HG02885 (cell line): ENCODE data around the gene KCNJ4.

Experiments used
- ATAC-seq: cut with Tn5 transposase; IDR thresholded peaks from one replicate; pipeline ENCODE4 v1.9.1; 2021; ENCODE audit warnings: mild to moderate bottlenecking; ENCODE audit not compliant: unreplicated experiment, poor library complexity

The KCNJ4 gene

DNA sequence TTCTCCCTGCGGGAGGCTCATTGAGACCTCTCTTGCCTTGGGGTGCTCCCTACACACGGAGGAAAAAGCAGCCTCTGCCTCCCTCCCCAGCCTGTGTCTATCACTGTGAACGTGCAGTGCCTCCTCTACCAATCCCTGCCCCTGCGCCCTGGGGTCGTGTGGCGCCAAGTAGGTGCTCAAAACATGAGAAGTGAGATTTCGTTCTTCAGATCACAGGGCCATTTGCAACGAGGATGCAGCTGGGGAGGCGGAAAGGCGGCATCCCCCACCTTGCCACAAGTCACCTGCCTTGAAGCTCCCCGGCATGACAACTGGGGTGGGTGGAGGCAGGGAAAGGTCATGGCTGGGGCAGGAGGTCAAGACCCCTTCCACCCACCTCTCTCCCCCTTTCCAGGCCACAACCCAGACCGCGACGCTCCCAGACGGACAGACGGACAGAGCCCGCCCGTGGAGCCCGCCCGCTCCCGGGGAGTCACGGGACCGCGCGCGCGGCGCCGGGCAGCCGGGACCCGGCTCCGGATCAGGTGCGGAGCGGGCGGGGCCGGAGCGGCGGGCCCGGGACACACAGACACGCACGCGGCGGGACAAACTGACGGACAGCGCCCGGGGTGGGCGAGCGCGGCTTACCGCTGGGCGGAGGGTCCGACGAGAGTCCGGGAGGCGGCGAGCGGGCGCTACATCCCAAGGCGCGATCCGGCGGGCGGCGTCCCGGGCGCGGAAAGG lies 485 bp downstream of the KCNJ4 start:
- no peak for ATAC-seq

GRCh38 chr22:38453996-38454352 lies 1.0 kb downstream of the KCNJ4 start:
- no peak for ATAC-seq

- no peak for ATAC-seq
Observed at GRCh38 chr22:38453066-38453672, 1.8 kb downstream of the KCNJ4 start.

- ATAC-seq: no peak
Observed at GRCh38 chr22:38452373-38453065, 2.5 kb downstream of the KCNJ4 start.

- no peak for ATAC-seq
Observed at GRCh38 chr22:38451864-38452263, 3.1 kb downstream of the KCNJ4 start.

GRCh38 chr22:38451404-38451803 lies 3.6 kb downstream of the KCNJ4 start:
- no peak for ATAC-seq

DNA sequence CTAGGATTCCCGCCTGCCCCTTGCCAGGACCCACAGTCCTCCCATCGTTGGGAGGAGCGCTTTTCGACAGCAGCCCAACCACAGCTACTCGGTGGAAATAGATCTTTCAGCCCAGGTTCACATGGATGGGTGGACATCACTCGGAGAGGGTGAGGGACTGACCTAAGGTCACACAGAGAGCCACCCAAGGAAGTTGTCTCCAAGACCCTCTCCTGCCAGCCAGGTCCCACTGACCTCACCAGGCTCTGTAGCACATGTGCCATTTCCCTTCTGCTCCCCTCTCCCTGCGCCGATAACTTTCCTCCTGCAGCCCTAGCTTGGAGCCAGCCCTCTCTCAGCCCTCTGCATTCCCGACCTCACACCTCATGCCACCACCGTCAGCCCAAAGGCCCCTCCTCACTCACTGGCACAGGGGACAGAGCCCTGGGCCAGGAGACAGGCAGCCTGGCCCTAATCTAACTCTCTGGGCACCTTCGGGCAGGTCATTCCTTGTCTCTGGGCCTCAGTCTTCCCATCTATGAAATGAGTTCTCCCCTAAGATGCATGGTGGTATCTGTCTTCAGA lies 4.7 kb downstream of the KCNJ4 start:
- ATAC-seq: no peak

GRCh38 chr22:38449776-38450175 lies 5.2 kb downstream of the KCNJ4 start:
- ATAC-seq: no peak

GRCh38 chr22:38448945-38449745 lies 5.9 kb downstream of the KCNJ4 start:
- ATAC-seq: no peak

GRCh38 chr22:38446018-38446601 lies 8.9 kb downstream of the KCNJ4 start:
- ATAC-seq: no peak

DNA sequence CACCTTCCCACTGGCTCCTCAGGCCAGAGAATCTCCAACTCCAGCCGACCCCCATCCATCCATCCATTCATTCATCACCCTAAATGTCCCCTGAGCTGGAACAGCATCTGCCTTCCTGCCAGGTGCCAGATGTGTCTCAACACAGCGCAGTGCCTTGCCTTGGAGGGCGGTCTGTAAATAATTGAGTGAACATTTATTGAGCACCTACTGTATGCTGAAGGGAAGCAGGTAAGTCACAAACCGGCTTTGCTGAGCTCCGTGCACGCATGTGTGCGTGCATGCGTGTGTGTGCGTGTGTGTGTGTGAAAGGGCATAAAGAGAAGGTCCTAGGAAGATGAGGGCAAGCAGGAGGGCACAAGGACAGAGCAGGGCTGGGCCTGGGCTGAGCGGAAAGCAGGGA lies 10.2 kb downstream of the KCNJ4 start:
- no peak for ATAC-seq

GRCh38 chr22:38443628-38444521 lies 11.1 kb downstream of the KCNJ4 start:
- no peak for ATAC-seq

GRCh38 chr22:38442967-38443627 lies 11.9 kb downstream of the KCNJ4 start:
- ATAC-seq: no peak

GRCh38 chr22:38441620-38442287 lies 13.2 kb downstream of the KCNJ4 start:
- no peak for ATAC-seq

DNA sequence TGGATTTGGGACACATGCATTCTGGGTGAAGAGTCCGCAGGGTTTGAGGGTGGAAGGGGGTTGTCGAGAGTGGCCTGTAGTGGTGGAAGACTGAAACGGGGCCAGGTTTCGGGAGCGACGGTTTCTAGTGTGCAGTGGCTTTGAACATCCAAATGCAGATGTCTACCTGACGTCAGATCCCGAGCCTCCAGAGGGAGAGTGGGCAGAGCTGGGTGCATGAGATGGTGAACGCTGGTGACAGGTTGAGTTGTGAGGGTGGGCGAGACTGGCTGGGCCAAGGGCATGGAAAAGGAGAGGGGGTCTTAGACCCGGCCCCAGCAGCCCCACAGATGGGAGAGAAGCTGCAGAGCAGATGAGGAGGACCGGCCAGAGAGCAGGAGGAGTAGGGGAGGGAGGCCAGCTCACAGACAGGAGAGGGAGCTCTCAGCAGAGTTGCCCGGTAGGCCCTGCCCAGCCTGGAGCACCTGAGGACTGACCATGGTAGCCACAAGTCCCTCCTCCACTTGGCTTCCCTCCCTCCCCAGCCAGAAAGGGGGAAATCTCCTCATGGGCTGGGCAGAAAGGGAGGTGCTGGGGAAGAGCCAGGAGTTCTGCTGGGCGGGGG lies 14.2 kb downstream of the KCNJ4 start:
- no peak for ATAC-seq

GRCh38 chr22:38437416-38437815 lies 17.6 kb downstream of the KCNJ4 start:
- no peak for ATAC-seq

DNA sequence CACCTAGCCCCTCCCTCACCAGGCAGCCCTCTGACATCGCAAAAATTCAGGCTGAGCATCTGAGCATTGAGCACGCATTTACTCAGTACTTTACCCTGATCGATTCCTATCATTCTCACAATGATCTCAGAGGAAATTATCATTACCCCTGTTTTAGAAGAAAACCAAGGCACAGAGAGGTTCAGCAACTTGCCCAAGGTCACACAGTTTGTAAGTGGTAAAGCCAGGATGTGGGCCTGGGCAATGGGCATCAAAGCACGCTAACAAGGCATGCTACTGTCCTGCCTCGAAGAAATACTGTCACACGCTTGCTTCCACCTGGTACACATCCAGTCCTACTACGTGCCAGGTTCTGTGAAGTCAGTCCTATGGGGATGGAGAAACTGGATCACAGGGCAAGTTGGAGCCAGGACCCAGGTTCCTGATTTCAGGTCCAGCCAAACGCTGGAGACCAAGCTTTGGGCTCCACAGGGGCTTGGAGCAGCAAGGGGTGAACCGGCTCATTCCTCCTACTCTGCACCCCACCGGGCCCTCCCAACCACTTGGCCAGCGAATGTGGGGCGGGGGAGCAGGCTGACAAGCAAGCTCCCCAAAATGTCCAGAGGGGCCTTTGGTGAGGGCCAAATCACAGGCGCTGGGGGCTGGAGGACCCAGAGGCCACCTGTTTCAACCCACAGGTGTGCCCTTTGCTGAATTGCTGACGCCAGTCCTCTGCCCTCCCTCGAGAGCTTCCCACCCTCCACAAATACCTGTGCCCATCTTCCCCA lies 18.2 kb downstream of the KCNJ4 start:
- no peak for ATAC-seq
